GM12875 (cell line): Measurements from ENCODE around the gene SLC27A6.

Experiments
- H3K4me3 ChIP-seq: one replicate; pipeline ENCODE4 v1.5.1; 2011; ENCODE audit warnings: low read depth, low read length, control low read depth
- CTCF ChIP-seq: IDR thresholded peaks from 2 replicates; pipeline ENCODE4 v1.5.1; 2011; ENCODE audit warnings: low read depth, mild to moderate bottlenecking, control low read depth, inconsistent platforms, low read length, moderate library complexity, borderline replicate concordance; ENCODE audit not compliant: insufficient read depth

Gene SLC27A6

DNA sequence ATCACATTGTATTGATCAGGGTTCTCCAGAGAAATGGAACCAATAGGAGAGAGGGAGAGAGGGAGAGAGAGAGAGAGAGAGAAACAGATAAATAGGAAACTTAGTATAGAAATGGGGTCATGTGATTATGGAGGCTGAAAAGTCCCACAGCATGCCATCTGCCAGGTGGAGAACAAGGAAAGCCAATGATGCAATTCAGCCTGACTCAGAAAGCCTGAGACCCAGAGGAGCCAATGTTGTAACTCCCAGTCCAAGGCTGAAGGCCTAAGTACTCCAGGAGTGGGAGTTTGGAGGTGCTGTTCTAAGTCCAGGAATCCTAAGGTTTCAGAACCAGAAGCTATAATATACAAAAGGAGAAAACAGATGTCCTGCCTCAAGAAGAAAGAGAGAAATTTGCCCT, 80.9 kb downstream of the SLC27A6 start:
- TF ChIP-seq CTCF, result no peak
- no peak overlapping the region for H3K4me3 ChIP-seq

GRCh38 chr5:129048509-129048908, 83.2 kb downstream of the SLC27A6 start:
- H3K4me3 ChIP-seq, result no peak overlapping the region
- no peak for TF ChIP-seq CTCF

- no peak overlapping the region for H3K4me3 ChIP-seq
- TF ChIP-seq CTCF, result no peak
These were observed 84.0 kb downstream of the SLC27A6 start for GRCh38 chr5:129049126-129049799.

- TF ChIP-seq CTCF, result no peak
- no peak overlapping the region for H3K4me3 ChIP-seq
These were observed 86.0 kb downstream of the SLC27A6 start for GRCh38 chr5:129051283-129051682.

- H3K4me3 ChIP-seq, result no peak overlapping the region
- no peak for TF ChIP-seq CTCF
These were observed 88.2 kb downstream of the SLC27A6 start for GRCh38 chr5:129053438-129053837.

DNA sequence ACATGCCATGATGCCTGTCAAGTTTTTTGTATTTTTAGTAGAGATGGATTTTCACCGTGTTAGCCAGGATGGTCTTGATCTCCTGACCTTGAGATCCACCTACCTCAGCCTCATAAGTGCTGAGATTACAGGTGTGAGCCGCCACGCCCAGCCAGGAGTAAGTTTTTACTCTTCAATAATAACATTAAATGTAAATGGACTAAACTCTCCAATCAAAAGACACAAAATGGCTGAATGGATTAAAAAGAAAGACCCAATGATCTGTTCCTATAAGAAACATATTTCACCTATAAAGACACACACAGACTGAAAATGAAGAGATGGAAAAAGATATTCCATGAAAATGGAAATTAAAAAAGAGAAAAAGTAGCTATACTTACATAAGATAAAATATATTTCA, 92.0 kb downstream of the SLC27A6 start:
- no peak for TF ChIP-seq CTCF
- no peak overlapping the region for H3K4me3 ChIP-seq

DNA sequence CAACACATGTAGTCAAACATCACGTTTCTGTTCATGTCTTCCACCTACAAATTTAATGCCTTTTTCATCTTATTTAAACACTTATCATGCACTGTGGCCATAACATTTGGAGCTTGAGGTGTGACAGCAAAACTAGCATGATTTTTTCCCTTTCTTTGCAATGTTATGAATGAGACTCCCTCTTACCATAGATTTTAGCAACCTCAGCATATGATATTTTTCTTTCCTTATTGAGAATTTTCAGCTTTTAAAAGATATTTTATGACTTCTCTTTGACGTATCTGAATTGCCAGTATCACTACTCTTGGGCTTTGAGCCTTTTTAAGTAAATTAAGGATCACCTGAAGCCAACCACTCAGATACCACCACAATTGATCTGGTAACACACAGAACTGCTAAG, 96.6 kb downstream of the SLC27A6 start:
- TF ChIP-seq CTCF, result no peak
- H3K4me3 ChIP-seq, result no peak overlapping the region
